Dermis microvascular lymphatic vessel endothelial cell (primary cell): ENCODE measurements around the gene HES6. TPM values are rescaled to one million over a fixed set of nuclear protein-coding genes. Genes with fewer than 3 reads are reported as not detected.

Experiments
- DNase-seq, 2 donors: peaks; one replicate each; pipeline versions ENCODE4 v3.0.0 to v3.0.0-alpha.2; 2010; ENCODE audit warnings: low read depth in 2 of 2
- total RNA-seq: library from RNA; depleted of rRNA; stranded (reverse); fragments of >200 nt; gene quantifications from 2 replicates; pipeline ENCODE4 v1.2.1, GENCODE V29; 2014

HES6 gene
- total RNA-seq, 1 donor from 2014 or later = 2.1 TPM

- DNase-seq = peak in 1 of 2 donors; percentile 14
Observed at GRCh38 chr2:238202326-238203093, 37.3 kb downstream of the HES6 start.

- no peak for DNase-seq
Observed at GRCh38 chr2:238190445-238190844, 49.4 kb downstream of the HES6 start.

Other genes starting within 250 kb of the HES6 start
- gene SCLY, start 179.0 kb downstream of the HES6 start, total RNA-seq = 12.1 and 16.0 TPM in 2 replicates
- not detected in 2 replicates for gene ESPNL, start 139.7 kb downstream of the HES6 start, total RNA-seq
- gene KLHL30, start 101.4 kb downstream of the HES6 start, total RNA-seq = not detected in 2 replicates
- gene ERFE, start 81.1 kb downstream of the HES6 start, total RNA-seq = 0.13 TPM in 2 replicates
- 14.5 and 15.8 TPM in 2 replicates for gene ILKAP, start 36.3 kb downstream of the HES6 start, total RNA-seq
- 1.7 and 2.7 TPM in 2 replicates for gene PER2, start 48.6 kb upstream of the HES6 start, total RNA-seq
- 6.0 and 6.8 TPM in 2 replicates for gene TRAF3IP1, start 80.5 kb upstream of the HES6 start, total RNA-seq
- gene ASB1, start 186.9 kb upstream of the HES6 start, total RNA-seq = 5.8 and 7.1 TPM in 2 replicates